CD14-positive monocyte (primary cell): ENCODE data around the gene TIAM2. TPM values are rescaled to one million over a fixed set of nuclear protein-coding genes. Genes with fewer than 3 reads are reported as not detected.

ENCODE experiments used
- DNase-seq, 3 donors: peaks; one replicate each; pipeline ENCODE4 v3.0.0-alpha.2; 2011 to 2022
- H2AFZ ChIP-seq: 2 replicates; pipeline ENCODE4 v1.6.0; 2012; ENCODE audit warnings: mild to moderate bottlenecking, low read depth, low read length, inconsistent platforms; ENCODE audit not compliant: insufficient read depth, poor library complexity, severe bottlenecking
- H3K27ac ChIP-seq, 2 donors: 1 replicate in 1 of 2; 2 replicates in 1 of 2; pipeline ENCODE4 v1.5.1; 2012 to 2013; ENCODE audit warnings: low read length in 2 of 2, control low read depth in 1 of 2, inconsistent platforms in 1 of 2, low read depth in 1 of 2, mild to moderate bottlenecking in 1 of 2
- H3K27me3 ChIP-seq, 2 donors: one replicate each; pipeline versions ENCODE4 v1.6.0 to v1.6.1; 2011 to 2013; ENCODE audit warnings: low read length in 2 of 2; ENCODE audit not compliant: control insufficient read depth in 2 of 2, insufficient read depth in 2 of 2
- H3K36me3 ChIP-seq, 2 donors: replicated peaks in 1 of 2; 1 replicate in 1 of 2; 2 replicates in 1 of 2; pipeline versions ENCODE4 v1.5.1 to v1.6.1; 2012 to 2013; ENCODE audit warnings: low read length in 2 of 2, control low read depth in 1 of 2, inconsistent platforms in 1 of 2, mild to moderate bottlenecking in 1 of 2; ENCODE audit not compliant: insufficient read depth in 2 of 2, control insufficient read depth in 1 of 2
- H3K4me1 ChIP-seq, 2 donors: 1 replicate in 1 of 2; 2 replicates in 1 of 2; pipeline versions ENCODE4 v1.5.1 to v1.6.1; 2012 to 2013; ENCODE audit warnings: low read length in 2 of 2, control low read depth in 1 of 2, inconsistent platforms in 1 of 2, mild to moderate bottlenecking in 1 of 2, moderate library complexity in 1 of 2; ENCODE audit not compliant: insufficient read depth in 2 of 2, control insufficient read depth in 1 of 2
- H3K4me2 ChIP-seq: replicated peaks from 2 replicates; pipeline ENCODE3; 2012; ENCODE audit warnings: low read length, moderate library complexity, mild to moderate bottlenecking; ENCODE audit not compliant: poor library complexity, severe bottlenecking; ENCODE audit errors: extremely low read depth
- H3K4me3 ChIP-seq, 3 experiments: fragments of 200-600 bp in 1 of 3; sonication (generic) in 1 of 3; replicated peaks in 1 of 3; 1 replicate in 2 of 3; 2 replicates in 1 of 3; pipeline ENCODE4 v1.5.1; 2011 to 2013; ENCODE audit warnings: low read length in 3 of 3, mild to moderate bottlenecking in 3 of 3, control low read depth in 2 of 3, low read depth in 2 of 3, inconsistent platforms in 1 of 3, moderate library complexity in 1 of 3
- H3K79me2 ChIP-seq: 2 replicates; pipeline ENCODE4 v1.6.0; 2012; ENCODE audit warnings: mild to moderate bottlenecking, control low read depth, inconsistent platforms, low read length, moderate library complexity; ENCODE audit not compliant: insufficient read depth
- H3K9ac ChIP-seq: 2 replicates; pipeline ENCODE4 v1.6.0; 2017; ENCODE audit warnings: low read length, mild to moderate bottlenecking; ENCODE audit not compliant: insufficient read depth, poor library complexity, severe bottlenecking
- H3K9me3 ChIP-seq, 2 donors: replicated peaks in 1 of 2; 1 replicate in 1 of 2; 2 replicates in 1 of 2; pipeline versions ENCODE4 v1.5.1 to v1.6.1; 2012 to 2013; ENCODE audit warnings: low read length in 2 of 2, control low read depth in 1 of 2; ENCODE audit not compliant: control insufficient read depth in 1 of 2, insufficient read depth in 1 of 2
- H4K20me1 ChIP-seq: 2 replicates; pipeline ENCODE4 v1.6.0; 2012; ENCODE audit warnings: mild to moderate bottlenecking, low read length, control low read depth, moderate library complexity; ENCODE audit not compliant: insufficient read depth
- H3K27ac Mint-ChIP-seq, 7 donors: one replicate each; pipeline ENCODE4 v1.8.0; 2020; ENCODE audit warnings: mild to moderate bottlenecking in 7 of 7, mixed read lengths in 7 of 7, moderate library complexity in 6 of 7, inconsistent platforms in 2 of 7
- H3K27me3 Mint-ChIP-seq, 3 donors: one replicate each; pipeline ENCODE4 v1.8.0; 2021 to 2022; ENCODE audit warnings: low read depth in 3 of 3, mild to moderate bottlenecking in 3 of 3, mixed read lengths in 3 of 3, moderate library complexity in 3 of 3, inconsistent platforms in 1 of 3
- H3K36me3 Mint-ChIP-seq, 2 donors: one replicate each; pipeline ENCODE4 v1.8.0; 2020; ENCODE audit warnings: mixed read lengths in 2 of 2, inconsistent platforms in 1 of 2, mild to moderate bottlenecking in 1 of 2
- H3K4me1 Mint-ChIP-seq: one replicate; pipeline ENCODE4 v1.8.0; 2020; ENCODE audit warnings: mild to moderate bottlenecking, mixed read lengths
- H3K4me3 Mint-ChIP-seq, 2 donors: one replicate each; pipeline ENCODE4 v1.8.0; 2020; ENCODE audit warnings: mild to moderate bottlenecking in 2 of 2, mixed read lengths in 2 of 2, moderate library complexity in 1 of 2
- H3K9me3 Mint-ChIP-seq, 7 donors: one replicate each; pipeline ENCODE4 v1.8.0; 2020 to 2022; ENCODE audit warnings: mixed read lengths in 7 of 7, mild to moderate bottlenecking in 6 of 7, moderate library complexity in 6 of 7, inconsistent platforms in 2 of 7
- CTCF ChIP-seq: fragments of 200-600 bp; IDR thresholded peaks from one replicate; pipeline ENCODE4 v1.8.0; 2022; ENCODE audit warnings: antibody characterized with exemption, mild to moderate bottlenecking
- WGBS: methylation state at CpG from one replicate; pipeline ENCODE4 v1.1.5; 2013; ENCODE audit warnings: missing lambda C conversion rate; ENCODE audit not compliant: insufficient coverage; 5-methylcytosine and 5-hydroxymethylcytosine counted together
- intact Hi-C, 2 donors: fragments of 100-400 bp; cut with micrococcal nuclease; formaldehyde crosslinking; loops; one replicate each; pipeline versions ENCODE4 v1.15.0 to v1.15.1; 2023
- polyA plus RNA-seq, 3 donors: library from polyadenylated mRNA; depleted of rRNA in 1 of 3; unstranded in 2 of 3; stranded (reverse) in 1 of 3; fragments of 300-500 nt in 2 of 3; fragments of >200 nt in 1 of 3; fragmentation: Illumina TruSeq in 2 of 3; gene quantifications; 1 replicate in 2 of 3; 2 replicates in 1 of 3; pipeline ENCODE4 v1.2.3, GENCODE V29; 2012 to 2021

Gene TIAM2
- polyA plus RNA-seq, 3 donors, result 0.25 to 4.2 (median 0.67) TPM

- Histone ChIP-seq H3K4me3 (no peak overlapping the region), H4K20me1 (no peaks in the 10 kb centered on the region), H3K9me3 (no peaks in the 10 kb centered on the region), H3K36me3 (no peaks in the 10 kb centered on the region), H2AFZ (no peak overlapping the region), H3K9ac (no peak overlapping the region), H3K4me1 (no peaks in the 10 kb centered on the region), H3K27ac (no peak overlapping the region), H3K4me2 (no peak overlapping the region), H3K79me2 (no peaks in the 10 kb centered on the region), H3K27me3 (no peaks in the 10 kb centered on the region)
- peaks cover 0 to 2% (median 0%) of the 10 kb centered on the region in 7 donors for H3K9me3 Mint-ChIP-seq
- H3K27me3 Mint-ChIP-seq, result peaks cover 0 to 3% (median 2%) of the 10 kb centered on the region in 3 donors
- no peak overlapping the region for H3K4me3 Mint-ChIP-seq
- peaks cover 4% of the 10 kb centered on the region for H3K4me1 Mint-ChIP-seq
- TF ChIP-seq CTCF, result no peak
- WGBS, result 87% methylated on average over 4 of the region's 10 CpGs
- intact Hi-C loops, result no loop called here
- H3K36me3 Mint-ChIP-seq, result no peaks in the 10 kb centered on the region
- no peak overlapping the region for H3K27ac Mint-ChIP-seq
- no peak for DNase-seq
Measured at GRCh38 chr6:155126727-155127439, 131.8 kb downstream of the TIAM2 start.

- Histone ChIP-seq H4K20me1 (no peaks in the 10 kb centered on the region), H3K36me3 (no peaks in the 10 kb centered on the region), H3K4me1 (no peaks in the 10 kb centered on the region), H3K4me3 (no peak overlapping the region), H2AFZ (no peak overlapping the region), H3K27ac (no peak overlapping the region), H3K79me2 (no peaks in the 10 kb centered on the region), H3K9me3 (no peaks in the 10 kb centered on the region), H3K27me3 (no peaks in the 10 kb centered on the region), H3K9ac (no peak overlapping the region), H3K4me2 (no peak overlapping the region)
- Mint-ChIP-seq H3K4me1 (no peaks in the 10 kb centered on the region), H3K27me3 (peaks cover 0 to 3% (median 2%) of the 10 kb centered on the region in 3 donors), H3K4me3 (no peak overlapping the region), H3K36me3 (no peaks in the 10 kb centered on the region), H3K27ac (no peak overlapping the region), H3K9me3 (peaks cover 0 to 2% (median 0%) of the 10 kb centered on the region in 7 donors)
- intact Hi-C loops, result no loop called here
- TF ChIP-seq CTCF, result no peak
- no peak for DNase-seq
- WGBS, result 98% methylated on average over 4 of the region's 4 CpGs
Measured at GRCh38 chr6:155128977-155129376, 133.9 kb downstream of the TIAM2 start.
